HUES48 (cell line): ENCODE results near the gene HES7.
A peak's percentile ranks its signal among the peaks of the same experiment; 100 is the strongest.
"Not testable (repeated sequence)": the region's sequence is repeated elsewhere in the genome, so short reads cannot be mapped to it uniquely, and the experiment has no call there.

Source experiments
- H3K27ac ChIP-seq: one replicate; pipeline ENCODE4 v1.7.0; 2013; ENCODE audit warnings: low read depth, low read length, inconsistent platforms
- H3K27me3 ChIP-seq: 2 replicates; pipeline ENCODE4 v1.6.1; 2013; ENCODE audit warnings: mild to moderate bottlenecking, low read length; ENCODE audit not compliant: control insufficient read depth, insufficient read depth
- H3K36me3 ChIP-seq: 2 replicates; pipeline ENCODE4 v1.6.1; 2013; ENCODE audit warnings: low read length; ENCODE audit not compliant: control insufficient read depth, insufficient read depth
- H3K4me1 ChIP-seq: 2 replicates; pipeline ENCODE4 v1.6.1; 2013; ENCODE audit warnings: mild to moderate bottlenecking, low read length; ENCODE audit not compliant: control insufficient read depth, insufficient read depth
- H3K4me3 ChIP-seq: 2 replicates; pipeline ENCODE4 v1.5.1; 2013; ENCODE audit warnings: mild to moderate bottlenecking, low read depth, low read length
- H3K9ac ChIP-seq: 2 replicates; pipeline ENCODE4 v1.6.1; 2013; ENCODE audit warnings: mild to moderate bottlenecking, low read depth, low read length, moderate library complexity
- H3K9me3 ChIP-seq: 2 replicates; pipeline ENCODE4 v1.6.1; 2013; ENCODE audit warnings: low read length; ENCODE audit not compliant: control insufficient read depth, insufficient read depth

Gene HES7

GRCh38 chr17:8087952-8088230 is 36.0 kb downstream of the HES7 start:
- no peaks in the 10 kb centered on the region for H3K4me1 ChIP-seq
- H3K9ac ChIP-seq, result no peak overlapping the region
- no peak overlapping the region for H3K4me3 ChIP-seq
- H3K36me3 ChIP-seq, result no peaks in the 10 kb centered on the region
- no peak overlapping the region for H3K27ac ChIP-seq
- no peaks in the 10 kb centered on the region; the same call in none of the 2 replicates for H3K27me3 ChIP-seq
- H3K9me3 ChIP-seq, result no peaks in the 10 kb centered on the region

GRCh38 chr17:8087075-8087951 is 36.6 kb downstream of the HES7 start, which contains the start of gene ALOX12B:
ALOX12B (minus strand) TSS chr17:8087716; CDS start chr17:8087442, 274 bp downstream.
- Histone ChIP-seq H3K27me3 (no peaks in the 10 kb centered on the region; the same call in none of the 2 replicates), H3K27ac (no peak within 1 kb of the TSS), H3K4me3 (no peak within 1 kb of the TSS), H3K4me1 (no peaks in the 10 kb centered on the region), H3K9ac (no peak within 1 kb of the TSS), H3K36me3 (no peaks in the 10 kb centered on the region), H3K9me3 (no peaks in the 10 kb centered on the region)

- H3K9ac ChIP-seq, result no peak overlapping the region
- no peak overlapping the region for H3K27ac ChIP-seq
- no peaks in the 10 kb centered on the region for H3K9me3 ChIP-seq
- peaks cover 4% of the 10 kb centered on the region for H3K27me3 ChIP-seq
- H3K4me1 ChIP-seq, result peaks cover 5% of the 10 kb centered on the region; the same call in 1 of the 2 replicates
- H3K36me3 ChIP-seq, result no peaks in the 10 kb centered on the region
- no peak overlapping the region for H3K4me3 ChIP-seq
Measured at GRCh38 chr17:8084250-8084649, 39.7 kb downstream of the HES7 start.

GRCh38 chr17:8082292-8082691 is 41.6 kb downstream of the HES7 start:
- H3K36me3 ChIP-seq, result no peaks in the 10 kb centered on the region
- peaks cover 12% of the 10 kb centered on the region for H3K27me3 ChIP-seq
- no peak overlapping the region for H3K27ac ChIP-seq
- H3K9ac ChIP-seq, result no peak overlapping the region
- peaks cover 5% of the 10 kb centered on the region; the same call in 1 of the 2 replicates for H3K4me1 ChIP-seq
- H3K4me3 ChIP-seq, result no peak overlapping the region
- H3K9me3 ChIP-seq, result no peaks in the 10 kb centered on the region

GRCh38 chr17:8081876-8082275 is 42.0 kb downstream of the HES7 start:
- Histone ChIP-seq H3K27ac (no peak overlapping the region), H3K27me3 (peaks cover 16% of the 10 kb centered on the region), H3K9ac (no peak overlapping the region), H3K4me1 (peaks cover 5% of the 10 kb centered on the region; the same call in 1 of the 2 replicates), H3K36me3 (no peaks in the 10 kb centered on the region), H3K4me3 (no peak overlapping the region), H3K9me3 (no peaks in the 10 kb centered on the region)

GRCh38 chr17:8080799-8081219 is 43.1 kb downstream of the HES7 start:
- Histone ChIP-seq H3K9ac (no peak overlapping the region), H3K4me1 (peaks cover 5% of the 10 kb centered on the region; the same call in 1 of the 2 replicates), H3K36me3 (no peaks in the 10 kb centered on the region), H3K27ac (no peak overlapping the region), H3K27me3 (peaks cover 27% of the 10 kb centered on the region), H3K4me3 (no peak overlapping the region), H3K9me3 (no peaks in the 10 kb centered on the region)

GRCh38 chr17:8080208-8080798 is 43.6 kb downstream of the HES7 start:
- peaks cover 5% of the 10 kb centered on the region; the same call in 1 of the 2 replicates for H3K4me1 ChIP-seq
- no peak overlapping the region for H3K27ac ChIP-seq
- H3K9ac ChIP-seq, result no peak overlapping the region
- peaks cover 32% of the 10 kb centered on the region for H3K27me3 ChIP-seq
- H3K9me3 ChIP-seq, result no peaks in the 10 kb centered on the region
- H3K4me3 ChIP-seq, result peak overlapping the region; percentile 78
- no peaks in the 10 kb centered on the region for H3K36me3 ChIP-seq

- Histone ChIP-seq H3K4me1 (peaks cover 5% of the 10 kb centered on the region; the same call in 1 of the 2 replicates), H3K27me3 (peaks cover 40% of the 10 kb centered on the region), H3K4me3 (peak overlapping the region; percentile 78), H3K27ac (no peak overlapping the region), H3K36me3 (no peaks in the 10 kb centered on the region), H3K9me3 (no peaks in the 10 kb centered on the region), H3K9ac (no peak overlapping the region)
Measured at GRCh38 chr17:8079291-8080207, 44.4 kb downstream of the HES7 start.

- H3K9me3 ChIP-seq, H3K4me3 ChIP-seq, H3K36me3 ChIP-seq, H3K27ac ChIP-seq, H3K9ac ChIP-seq: not testable (repeated sequence)
- peaks cover 56% of the 10 kb centered on the region for H3K27me3 ChIP-seq
- peaks cover 10% of the 10 kb centered on the region for H3K4me1 ChIP-seq
Measured at GRCh38 chr17:8077939-8078338, 46.0 kb downstream of the HES7 start.

GRCh38 chr17:8076502-8077266 is 47.2 kb downstream of the HES7 start:
- Histone ChIP-seq H3K4me3 (no peak overlapping the region), H3K9me3 (no peaks in the 10 kb centered on the region)

More at GRCh38 chr17:8076502-8077266, 47.2 kb downstream of the HES7 start:
- peaks cover 68% of the 10 kb centered on the region for H3K27me3 ChIP-seq
- no peak overlapping the region for H3K27ac ChIP-seq
- peaks cover 16% of the 10 kb centered on the region for H3K4me1 ChIP-seq
- no peaks in the 10 kb centered on the region for H3K36me3 ChIP-seq
- no peak overlapping the region for H3K9ac ChIP-seq
